NCI-H1694 treated with DMSO at 0.1 percent for 48 hours (cell line): Measurements from ENCODE around the gene B3GAT1.

Experiments used
- DNase-seq: peaks from one replicate; lab custom pipeline; 2025; lab: John Stamatoyannopoulos, UW

The B3GAT1 gene

GRCh38 chr11:134409552-134410429 lies 2.3 kb downstream of the B3GAT1 start:
- DNase-seq = no peak

DNA sequence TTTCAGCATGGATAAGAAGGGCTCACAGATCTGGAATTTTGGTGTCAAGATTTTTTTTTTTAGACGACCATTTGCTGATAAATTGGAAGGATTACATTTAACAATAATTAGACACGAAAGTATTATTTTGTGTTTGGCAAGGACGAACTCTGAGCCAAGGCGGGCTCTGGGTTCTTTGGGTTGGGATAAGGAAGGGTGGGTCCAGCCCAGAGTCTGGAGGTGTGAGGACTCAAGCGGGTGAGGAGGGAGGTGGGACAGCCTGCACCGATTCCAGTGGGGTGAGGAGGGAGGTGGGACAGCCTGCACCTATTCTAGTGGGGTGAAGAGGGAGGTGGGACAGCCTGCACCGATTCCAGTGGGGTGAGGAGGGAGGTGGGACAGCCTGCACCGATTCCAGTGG lies 4.1 kb downstream of the B3GAT1 start:
- no peak for DNase-seq

- no peak for DNase-seq
Observed at GRCh38 chr11:134407321-134407828, 4.7 kb downstream of the B3GAT1 start.

DNA sequence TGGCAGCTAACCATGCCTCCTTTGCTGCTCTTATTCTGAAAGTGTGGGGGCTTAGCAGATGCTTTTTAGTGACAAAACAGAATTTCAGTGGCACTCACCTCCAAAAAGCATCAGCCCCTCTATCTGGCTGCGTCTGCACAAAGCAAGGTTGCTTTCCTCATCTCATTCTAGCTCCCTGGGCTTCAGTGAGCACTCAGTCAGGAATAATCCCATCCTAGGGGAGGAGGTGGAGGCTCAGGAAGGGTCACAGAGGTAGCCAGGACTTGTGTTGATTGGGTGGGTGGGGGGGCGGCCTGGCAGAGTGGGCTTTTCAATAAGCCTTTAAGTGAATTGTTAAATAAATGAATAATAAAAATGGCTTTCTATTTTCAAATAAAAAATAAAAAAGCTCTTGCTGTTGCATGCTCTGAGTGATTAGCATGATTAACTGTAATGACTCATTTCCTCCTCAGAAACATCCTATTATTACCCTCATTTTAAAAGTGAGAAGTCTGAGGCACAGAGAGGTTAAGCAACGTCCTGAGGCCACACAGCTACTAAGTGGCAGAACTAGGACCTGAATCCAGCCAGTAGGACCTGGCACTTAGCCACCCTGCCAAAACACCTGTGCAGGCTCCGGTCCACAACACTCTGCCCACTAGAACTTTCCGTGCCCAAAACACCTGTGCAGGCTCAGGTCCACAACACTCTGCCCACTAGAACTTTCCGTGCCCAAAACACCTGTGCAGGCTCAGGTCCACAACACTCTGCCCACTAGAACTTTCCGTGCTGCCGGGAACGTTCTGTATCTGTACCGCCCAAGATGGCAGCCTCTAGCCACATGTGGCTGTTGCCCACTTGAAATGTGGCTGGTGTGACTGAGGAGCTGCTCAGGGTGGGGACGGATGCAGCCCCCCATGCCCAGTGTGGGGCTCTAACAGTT lies 5.5 kb downstream of the B3GAT1 start:
- no peak for DNase-seq

- no peak for DNase-seq
Observed at GRCh38 chr11:134405841-134406240, 6.2 kb downstream of the B3GAT1 start.

DNA sequence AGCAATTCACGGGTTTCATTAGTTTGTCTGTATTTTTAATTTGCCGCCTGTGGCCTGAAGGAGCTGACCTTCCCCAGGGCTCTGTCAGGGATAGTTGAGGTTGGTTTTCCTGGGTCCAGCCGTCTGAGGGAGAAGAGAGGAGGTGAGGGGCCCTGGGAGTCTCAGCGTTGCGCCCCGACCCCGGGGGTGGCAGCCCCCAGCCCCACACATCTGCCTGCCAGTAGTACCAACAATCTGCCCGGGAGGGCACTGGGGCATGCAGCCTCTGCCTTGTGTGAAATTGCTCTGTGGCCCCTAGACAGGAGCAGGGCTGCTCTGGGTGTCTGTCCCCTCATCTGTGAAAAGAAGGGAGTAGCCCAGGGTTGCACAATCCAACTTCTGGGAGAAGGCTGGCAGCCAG lies 6.6 kb downstream of the B3GAT1 start:
- DNase-seq = no peak

DNA sequence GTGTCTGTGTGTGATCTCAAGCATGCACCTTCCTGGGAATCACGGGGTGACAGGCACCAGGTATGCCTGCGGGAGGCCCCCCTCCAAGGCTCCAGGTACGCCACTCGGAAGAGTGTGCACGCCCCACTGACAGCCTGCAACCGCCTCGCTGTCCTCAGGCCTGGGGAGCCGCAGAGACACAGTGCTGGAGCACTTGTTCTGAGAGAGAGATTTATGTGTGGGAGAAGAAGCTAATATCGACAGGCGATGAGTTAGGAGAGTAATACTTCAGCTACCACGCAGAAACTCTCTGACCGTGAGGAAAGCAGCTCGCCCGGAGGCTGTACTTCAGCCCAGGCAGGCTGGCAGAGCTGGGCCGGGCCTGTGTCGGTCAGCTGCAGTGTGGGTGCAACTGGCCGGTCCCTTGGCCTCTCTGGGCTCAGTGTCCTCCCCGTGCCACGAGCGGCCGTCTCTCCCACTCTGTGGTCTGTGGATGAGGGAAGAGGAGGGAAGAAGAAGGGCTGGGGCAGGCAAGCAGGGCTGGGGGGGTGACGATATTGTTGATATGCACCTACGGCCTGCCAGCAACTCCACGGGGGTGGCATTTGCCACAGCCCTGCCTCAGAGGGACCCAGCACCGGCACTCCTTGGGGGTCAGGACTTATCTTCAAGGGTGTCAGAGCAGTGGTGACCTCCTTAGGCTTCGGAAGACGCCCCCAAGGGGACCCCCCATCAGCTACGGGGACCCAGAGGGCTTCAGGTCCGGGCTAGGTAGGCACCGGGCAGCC lies 7.3 kb downstream of the B3GAT1 start:
- no peak for DNase-seq

DNA sequence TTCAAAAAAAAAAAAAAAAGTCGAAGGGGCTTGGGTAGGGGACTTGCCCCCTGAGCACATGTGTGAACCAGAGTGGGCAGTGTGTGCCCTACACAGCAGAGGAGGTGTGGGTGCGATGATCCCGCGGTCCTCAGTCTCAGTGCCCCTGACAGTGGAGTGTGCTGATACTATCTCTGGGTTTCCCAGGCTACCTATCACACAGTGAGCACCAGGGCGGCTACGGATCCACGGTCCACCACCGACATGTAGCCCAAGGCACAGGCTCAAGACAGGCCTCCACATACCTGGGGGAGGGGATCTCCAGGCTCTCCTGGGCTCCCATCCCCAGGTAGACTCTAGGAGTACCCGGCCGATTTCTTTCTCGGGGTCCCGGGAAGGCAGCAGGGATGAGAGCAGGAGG lies 9.1 kb downstream of the B3GAT1 start:
- no peak for DNase-seq

DNA sequence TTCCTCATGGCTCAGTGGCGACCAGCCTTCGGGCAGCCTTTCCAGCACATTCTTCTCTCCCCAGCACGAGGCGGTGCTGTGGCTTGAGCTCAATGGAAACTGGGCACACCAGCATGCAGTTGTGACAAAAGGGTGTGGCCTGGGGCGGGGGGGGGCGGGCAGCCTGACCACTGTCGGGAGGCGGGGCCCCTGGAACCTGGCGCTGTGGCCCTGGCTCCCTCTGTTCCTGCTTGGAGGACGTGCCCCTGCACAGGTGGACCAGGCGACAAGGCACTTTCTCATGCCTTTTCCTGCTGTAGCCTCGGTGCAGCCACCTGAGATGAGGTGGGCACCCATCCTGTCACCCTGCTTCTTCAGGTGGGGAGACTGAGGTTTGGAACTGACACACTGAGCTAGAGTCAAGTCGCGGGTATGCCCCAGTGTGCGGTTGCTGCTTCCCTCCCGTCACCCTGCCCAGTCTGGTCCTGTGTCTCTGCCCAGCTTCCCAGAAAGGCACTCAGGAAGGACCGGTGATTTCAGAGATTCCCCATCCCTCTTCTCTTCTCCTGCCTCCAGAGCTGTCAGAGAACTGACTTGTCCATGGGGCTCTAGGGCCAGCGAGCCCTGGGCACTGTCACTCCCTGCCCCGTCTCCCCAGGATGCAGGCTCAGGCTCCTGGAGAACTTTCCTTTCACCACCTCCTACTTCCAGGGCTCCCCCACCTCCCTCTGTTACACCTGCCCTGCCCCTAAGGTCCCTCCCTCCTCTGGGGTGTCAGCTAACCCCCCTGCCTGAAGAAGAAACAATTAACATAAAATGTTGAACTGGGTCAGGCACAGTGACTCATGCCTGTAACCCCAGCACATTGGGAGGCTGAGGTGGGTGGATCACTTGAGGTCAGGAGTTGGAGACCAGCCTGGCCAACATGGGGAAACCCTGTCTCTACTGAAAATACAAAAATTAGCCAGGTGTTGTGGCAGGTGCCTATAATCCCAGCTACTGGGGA lies 9.9 kb downstream of the B3GAT1 start:
- DNase-seq = no peak

DNA sequence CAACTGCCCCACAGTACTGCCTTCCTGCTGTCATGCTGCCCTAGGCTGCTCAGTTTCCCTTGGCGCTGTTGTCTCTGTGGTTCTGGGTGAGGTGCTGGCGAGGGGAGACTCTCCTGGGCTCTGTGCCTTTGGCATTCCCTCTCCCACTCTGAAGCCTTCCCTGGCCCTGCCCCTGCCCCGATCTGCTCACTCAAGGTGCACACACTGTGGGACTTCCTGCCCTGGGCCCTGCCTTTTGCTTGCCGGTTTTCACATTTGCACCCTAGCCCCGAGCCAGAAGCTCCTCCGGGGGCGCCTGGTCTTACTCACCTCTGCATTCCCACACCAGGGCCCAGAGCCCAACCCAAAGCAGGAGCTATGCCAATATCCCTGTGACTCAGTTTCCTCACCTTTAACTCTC lies 12.0 kb downstream of the B3GAT1 start:
- no peak for DNase-seq

DNA sequence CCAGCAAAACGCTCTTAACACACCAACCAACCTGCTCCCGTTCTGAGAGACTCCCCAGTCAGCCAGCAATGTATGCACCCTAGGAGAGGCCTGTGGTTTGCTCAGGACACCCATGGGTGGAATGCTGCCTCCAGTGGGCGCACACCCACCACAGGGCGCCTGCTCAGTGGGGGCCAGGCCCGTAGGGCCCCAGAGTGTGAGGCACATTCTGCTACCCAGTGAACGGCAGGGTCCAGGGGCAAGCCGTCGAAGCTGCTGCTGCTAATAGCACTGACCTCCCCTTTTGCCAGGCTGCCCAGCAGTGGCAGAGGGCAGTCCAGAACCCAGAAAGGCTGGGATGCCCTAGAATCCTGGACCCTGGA lies 12.8 kb downstream of the B3GAT1 start:
- DNase-seq = no peak

- no peak for DNase-seq
Observed at GRCh38 chr11:134398644-134399292, 13.3 kb downstream of the B3GAT1 start.

DNA sequence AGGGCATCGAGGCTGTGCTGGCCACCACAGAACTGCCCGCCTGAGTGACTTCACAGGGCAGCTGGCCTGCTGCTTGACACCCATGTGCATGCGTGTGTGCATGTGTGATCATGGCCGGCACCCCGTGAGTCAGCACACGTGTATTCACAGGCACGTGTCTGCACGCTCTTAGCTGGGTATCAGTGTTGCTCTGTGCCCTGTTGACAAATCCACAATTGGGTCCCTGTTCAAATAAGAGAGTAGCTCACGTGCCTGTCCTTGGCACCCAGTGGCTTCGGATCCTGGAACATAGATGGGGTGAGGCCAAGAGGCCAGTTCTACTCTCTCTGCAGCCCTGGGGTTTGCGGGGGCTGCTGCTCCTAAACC lies 14.0 kb downstream of the B3GAT1 start:
- DNase-seq = no peak

GRCh38 chr11:134397304-134398078 lies 14.6 kb downstream of the B3GAT1 start:
- DNase-seq = no peak

- no peak for DNase-seq
Observed at GRCh38 chr11:134395002-134395401, 17.0 kb downstream of the B3GAT1 start.

DNA sequence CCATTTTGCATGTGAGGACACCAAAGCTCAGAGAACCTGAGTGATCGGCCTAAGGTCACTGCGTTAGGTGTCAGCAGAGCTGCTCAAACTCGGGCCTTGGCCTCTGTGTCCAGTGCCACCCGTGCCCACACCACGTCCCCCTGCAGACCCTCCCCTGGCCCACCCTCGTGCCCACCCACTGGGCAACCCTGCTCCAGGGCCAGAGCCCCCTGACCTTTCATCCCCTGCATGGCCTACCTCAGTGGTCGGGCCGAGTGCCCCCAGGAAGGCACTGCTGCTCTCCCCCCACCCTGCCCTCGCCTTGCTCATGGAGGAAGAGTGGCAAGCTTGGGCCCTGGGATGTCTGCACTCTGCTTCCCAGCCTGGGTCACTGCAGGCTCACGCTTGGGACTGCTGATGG lies 17.7 kb downstream of the B3GAT1 start:
- no peak for DNase-seq

GRCh38 chr11:134393638-134394037 lies 18.4 kb downstream of the B3GAT1 start:
- DNase-seq = no peak

- DNase-seq = no peak
Observed at GRCh38 chr11:134392953-134393615, 19.0 kb downstream of the B3GAT1 start.

GRCh38 chr11:134391656-134392055 lies 20.4 kb downstream of the B3GAT1 start:
- DNase-seq = no peak
